GM19238 (cell line): ENCODE data around the gene GRIA3.
"Not testable (repeated sequence)": the region's sequence is repeated elsewhere in the genome, so short reads cannot be mapped to it uniquely, and the experiment has no call there.

Experiments used
- DNase-seq: peaks from one replicate; pipeline ENCODE4 v3.0.0; 2011; ENCODE audit warnings: low spot score; ENCODE audit not compliant: insufficient read length

The GRIA3 gene

DNA sequence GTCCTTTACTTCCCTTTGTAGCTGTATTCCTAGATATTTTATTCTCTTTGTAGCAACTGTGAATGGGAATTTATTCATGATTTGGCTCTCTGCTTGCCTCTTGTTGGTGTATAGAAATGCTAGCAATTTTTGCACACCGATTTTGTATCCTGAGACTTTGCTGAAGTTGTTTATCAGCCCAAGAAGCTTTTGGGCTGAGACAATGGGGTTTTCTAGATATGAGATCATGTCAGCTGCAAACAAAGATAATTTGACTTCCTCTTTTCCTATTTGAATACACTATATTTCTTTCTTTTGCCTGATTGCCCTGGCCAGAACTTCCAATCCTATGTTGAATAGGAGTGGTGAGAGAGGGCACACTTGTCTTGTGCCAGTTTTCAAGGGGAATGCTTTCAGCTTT lies 346.6 kb downstream of the GRIA3 start:
- not testable (repeated sequence) for DNase-seq
